Measurements from ENCODE around the gene BAZ1A.
A peak's percentile ranks its signal among the peaks of the same experiment; 100 is the strongest.

BAZ1A gene

DNA sequence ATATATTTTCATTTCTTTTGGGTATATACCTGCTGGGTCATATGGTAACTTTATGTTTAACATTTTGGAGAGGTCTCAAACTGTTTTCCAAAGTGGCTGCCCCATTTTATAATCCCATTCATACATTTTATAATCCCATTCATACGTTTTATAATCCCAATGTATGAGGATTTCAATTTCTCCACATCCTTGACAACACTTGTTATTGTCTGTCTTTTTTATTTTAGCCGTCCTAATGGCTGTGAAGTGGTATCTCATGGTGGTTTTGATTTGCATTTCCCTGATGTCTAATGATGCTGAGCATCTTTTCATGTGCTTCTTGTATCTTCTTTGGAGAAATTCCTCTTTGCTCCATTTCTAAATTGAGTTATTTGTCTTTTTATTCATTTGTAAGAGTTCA, 154.0 kb downstream of the BAZ1A start:
- DNase-seq (ENCODE audit: low spot score) = no peak

DNA sequence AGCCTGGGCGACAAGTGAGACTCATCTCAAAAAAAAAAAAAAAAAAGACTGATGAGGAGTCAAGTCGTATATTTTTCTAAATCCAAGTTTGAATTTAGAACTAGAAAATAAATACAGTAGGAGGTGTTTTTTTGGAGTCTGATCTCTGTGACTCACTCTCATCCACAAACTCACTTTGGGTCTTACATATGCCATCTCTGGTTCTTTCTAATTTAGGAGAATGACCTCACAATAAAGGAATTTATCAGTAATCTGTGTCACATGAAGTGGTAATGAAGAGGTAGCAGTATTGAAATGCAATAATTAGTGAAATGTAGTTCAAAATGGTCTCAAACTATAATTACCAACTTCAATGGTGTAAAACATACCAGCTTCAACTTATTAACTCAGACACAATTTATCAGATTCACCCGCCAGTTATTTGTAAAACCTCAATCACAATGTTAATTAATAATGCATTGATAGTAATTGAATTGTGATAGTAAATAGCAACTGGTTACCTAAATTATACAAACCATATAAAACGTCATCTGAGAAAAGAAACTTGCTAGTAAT, 156.3 kb downstream of the BAZ1A start:
- peak; percentile 58 for DNase-seq (ENCODE audit: low spot score)

DNA sequence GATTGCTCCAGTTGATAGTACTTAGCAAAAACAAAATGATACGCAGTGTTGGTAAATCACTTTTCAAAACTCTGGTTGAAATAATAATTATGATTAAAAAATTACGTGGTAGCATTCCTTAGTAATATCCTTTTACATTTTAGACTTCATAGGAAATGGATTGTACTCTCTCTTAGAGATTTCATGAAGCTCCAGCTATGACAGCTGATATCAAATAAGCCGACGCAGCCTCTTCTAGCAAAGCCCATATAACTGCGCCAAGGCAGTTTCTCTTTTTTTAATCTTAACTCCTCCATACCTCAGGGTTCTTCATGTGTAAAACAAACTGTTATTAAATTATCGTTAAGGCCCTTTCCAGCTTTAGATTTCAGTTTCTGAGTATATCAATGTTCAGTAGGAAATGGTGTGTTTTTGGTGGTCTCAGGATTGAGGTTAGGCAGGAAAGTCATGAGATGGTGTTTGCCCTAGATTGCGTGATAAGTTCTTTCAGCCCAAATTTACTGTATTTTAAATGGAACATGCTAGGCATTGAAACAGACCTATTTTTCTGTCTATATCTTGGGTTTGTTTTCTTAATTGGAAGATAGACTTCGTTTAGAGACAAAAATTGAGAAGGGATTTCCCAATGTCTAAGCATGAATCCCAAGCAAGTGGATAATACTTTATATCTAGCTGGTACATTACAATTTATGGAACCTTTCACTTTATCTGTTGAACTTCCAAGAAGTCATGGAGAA, 159.9 kb downstream of the BAZ1A start:
- no peak for DNase-seq (ENCODE audit: low spot score)

DNA sequence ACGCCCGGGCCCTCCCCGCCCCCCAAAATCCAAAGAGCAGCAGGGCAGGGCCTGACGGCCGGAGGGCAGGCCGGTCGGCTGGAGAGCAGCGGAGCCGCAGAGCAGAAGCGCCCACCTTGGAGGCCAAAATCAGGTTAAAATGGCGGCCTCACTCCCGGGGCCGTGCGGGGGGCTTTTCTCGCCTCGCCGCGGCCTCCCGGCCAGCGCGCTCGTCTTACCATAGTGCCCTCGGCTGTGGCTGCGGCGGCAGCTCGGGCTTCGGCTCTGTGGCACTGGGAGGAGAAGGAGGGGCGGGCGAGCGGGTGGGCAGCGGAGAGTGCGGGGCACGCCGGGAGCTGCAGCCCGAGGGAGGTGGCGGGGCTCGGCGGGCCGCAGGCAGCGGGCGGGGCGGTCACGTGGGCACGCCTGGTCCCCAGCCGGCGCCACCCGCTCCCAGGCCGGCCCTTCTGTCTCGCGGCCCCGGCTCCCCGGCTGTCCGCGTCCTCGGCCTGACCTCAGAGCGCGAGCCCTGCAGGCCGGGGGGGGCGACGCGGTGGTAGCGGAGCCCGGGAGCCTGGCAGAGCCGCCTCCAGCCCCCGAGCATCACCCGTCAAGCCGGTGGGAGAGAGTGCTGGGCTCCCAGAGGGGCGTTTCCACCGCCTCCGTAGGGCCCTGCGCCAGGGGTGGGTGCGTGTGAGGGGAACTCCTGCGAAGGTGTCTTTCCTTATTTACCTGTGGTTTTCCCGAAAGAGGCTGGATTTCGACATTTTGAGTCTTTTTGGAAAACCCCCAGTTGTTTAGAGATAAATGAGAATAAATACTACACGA, 160.6 kb downstream of the BAZ1A start, which contains the start of gene CFL2:
CFL2 (minus strand) TSS at position 274 of the 807 bp plus-strand sequence; CDS start at position 221, 53 bp downstream.
- DNase-seq (ENCODE audit: low spot score) = peak; percentile 96

DNA sequence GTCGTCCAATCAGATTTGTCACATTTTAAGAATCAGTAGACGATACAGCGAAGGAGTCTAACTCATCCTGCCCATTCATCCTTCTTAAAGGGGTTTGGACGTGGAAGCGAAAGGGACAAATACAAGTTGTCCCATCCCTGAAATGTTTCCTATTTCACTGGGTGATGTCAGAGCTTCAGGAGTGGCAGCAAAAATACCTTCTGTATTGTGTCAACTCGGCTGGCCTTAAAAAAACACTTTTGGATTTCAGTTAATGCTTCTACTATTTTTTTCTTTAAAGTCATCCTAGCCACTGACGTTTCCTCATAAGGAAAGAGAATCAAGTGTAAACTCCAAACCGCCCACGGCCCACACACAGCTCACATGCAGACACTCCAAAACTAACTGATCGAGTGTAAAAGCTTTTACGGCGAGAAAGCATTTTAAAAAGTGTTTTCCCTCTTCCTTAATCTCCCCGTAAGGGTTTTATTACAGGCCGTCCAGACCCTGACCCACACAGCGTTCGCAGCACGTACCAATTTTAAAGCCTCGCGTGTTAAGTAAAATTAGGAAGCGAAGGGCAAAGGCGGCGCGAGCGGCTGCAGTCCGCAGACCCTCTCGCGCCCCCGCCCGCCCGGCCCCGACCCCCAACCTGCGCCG, 161.4 kb downstream of the BAZ1A start:
- DNase-seq (ENCODE audit: low spot score) = peak; percentile 65

DNA sequence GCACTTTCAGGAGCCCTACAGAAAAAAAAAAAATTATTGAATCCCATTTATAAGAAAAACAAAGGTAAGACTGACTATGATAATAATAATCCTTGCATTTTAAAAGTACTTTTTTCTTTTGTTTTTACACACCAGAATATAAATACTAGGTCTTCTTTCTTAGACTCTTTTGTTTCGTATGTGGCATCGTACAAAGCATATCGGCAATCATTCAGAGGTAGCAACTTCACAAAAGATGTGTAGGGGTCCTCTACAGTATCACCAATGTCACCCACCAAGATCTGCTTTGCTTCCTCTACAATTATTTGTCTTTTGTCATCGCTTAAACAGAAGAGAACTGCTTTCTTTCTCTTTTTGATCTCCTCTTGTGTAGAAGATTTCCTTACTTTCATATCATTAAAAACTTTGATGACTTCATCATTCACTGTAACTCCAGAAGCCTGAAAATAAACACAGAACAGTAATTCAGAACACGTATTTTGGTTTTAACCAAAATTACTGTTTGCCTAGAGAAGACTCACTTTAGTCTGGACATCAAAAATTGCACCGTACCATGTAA, 162.0 kb downstream of the BAZ1A start:
- no peak for DNase-seq (ENCODE audit: low spot score)

DNA sequence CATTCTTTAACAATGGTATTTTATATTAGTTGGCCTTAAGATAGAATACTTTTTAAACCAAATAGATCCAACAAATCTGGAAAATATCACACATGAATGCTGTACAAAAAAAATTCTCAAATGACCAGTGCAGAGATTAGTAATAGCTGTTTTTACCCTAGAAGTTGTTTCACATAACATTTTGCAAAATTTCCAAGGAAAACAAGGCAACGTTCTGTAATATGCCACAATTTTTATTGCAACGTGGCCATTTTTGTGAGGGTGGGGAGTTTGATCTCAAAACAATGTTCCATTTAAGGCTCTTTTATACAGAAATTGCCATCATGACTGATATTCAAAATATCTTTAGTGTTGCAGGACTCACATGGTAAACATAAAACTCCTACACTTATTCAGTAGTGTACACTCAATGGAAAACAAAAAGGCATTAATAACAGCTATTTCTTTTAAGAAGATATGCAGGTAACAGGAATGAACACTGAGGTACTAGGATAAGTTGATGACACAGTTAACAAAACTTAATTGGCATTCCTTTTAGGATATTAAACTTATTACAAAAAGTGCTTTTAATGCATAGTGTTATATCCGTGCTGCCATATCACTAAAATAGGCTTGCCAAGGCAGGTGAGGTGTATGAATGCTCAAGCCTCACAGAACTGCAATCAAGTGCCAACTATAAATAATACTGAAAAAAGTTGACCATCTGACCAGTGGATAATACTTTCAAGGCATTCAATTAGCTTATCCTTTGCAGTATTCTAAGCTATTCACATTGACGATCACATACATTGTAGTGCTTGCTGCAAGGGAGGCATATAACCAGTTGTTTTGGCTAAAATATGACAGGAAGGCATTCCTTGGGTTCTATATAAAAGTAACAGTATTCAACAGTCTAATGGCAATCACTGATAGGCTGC, 163.1 kb downstream of the BAZ1A start:
- no peak for DNase-seq (ENCODE audit: low spot score)

DNA sequence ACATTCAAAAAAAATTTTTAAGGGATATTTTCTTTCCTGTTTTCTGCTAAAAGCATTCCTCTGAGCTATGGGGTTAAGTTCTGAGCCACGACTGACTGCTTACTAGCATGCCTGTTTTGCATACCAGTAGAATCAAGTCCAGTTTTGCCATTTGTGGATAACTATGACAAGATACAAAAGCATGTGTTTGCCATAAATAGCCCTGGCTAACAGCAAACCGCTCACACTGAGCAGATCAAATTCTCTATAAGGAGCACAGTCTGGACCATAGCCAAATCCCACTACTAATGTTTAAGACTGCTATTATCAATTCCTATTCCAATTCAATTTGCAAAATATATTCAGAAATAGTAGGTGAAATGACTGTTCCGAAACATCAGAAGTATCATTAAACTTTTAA, 164.0 kb downstream of the BAZ1A start:
- DNase-seq (ENCODE audit: low spot score) = peak; percentile 82

DNA sequence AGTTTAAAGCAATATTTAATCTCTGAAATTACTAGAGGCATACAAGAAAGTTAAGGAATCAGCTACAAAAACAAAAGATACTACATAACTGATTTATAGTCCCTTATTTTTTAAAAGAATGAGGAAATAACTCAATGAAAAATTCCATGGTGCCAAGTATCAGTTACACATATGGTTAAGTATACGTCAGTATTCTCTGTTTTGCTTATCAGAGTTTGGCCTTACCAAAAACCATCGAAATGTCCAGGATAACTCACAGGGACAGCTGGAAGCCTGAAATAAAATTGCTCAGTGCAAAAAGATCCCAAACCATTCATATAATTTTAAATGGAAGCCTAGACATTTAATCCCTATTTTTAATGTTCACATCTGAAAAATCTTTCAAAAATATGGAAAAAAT, 164.4 kb downstream of the BAZ1A start:
- DNase-seq (ENCODE audit: low spot score) = no peak

DNA sequence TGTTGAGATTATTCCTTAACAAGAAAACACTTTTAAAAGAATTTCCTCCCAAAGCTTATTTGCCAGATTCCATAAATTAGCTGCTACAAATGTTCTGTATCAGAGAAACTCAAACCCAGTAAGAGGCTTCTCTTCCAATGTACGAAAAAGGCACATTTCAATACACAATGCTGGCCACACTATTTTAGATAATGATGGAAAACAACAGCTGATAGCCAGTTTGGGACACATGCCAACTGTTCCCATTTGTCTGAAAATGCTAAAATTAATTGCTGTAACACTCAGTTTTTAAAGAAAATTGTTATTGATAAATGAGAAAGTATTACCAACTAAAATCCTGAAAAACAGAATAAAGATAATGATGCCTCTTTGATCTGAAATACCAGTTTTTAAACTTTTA, 165.2 kb downstream of the BAZ1A start:
- no peak for DNase-seq (ENCODE audit: low spot score)

DNA sequence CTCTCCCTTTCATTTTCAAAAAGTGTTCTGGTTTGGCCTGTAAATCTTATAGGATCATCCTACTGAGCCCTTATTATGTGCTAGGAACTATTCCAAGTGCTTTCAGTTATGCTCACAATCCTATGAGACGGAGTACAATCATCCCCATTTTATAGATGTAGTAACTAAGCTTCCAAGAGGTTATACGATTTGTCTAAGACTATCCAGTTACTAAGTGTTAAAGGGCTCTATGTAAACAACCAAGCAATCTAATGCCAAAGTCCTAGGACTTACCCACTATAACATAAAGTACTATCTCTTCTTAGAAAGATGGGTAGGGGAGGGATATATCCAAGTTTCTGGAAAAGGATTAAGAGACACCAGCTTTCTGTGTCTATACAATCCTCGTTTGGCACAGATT, 167.4 kb downstream of the BAZ1A start:
- no peak for DNase-seq (ENCODE audit: low spot score)

Data from AG08396 (cell line).